C4-2B (cell line): ENCODE measurements around the gene MTR.

ENCODE experiments used
- H3K27ac ChIP-seq: fragments of 450-650 bp; 2 replicates; pipeline ENCODE4 v1.5.1; 2017
- CTCF ChIP-seq: fragments of 450-650 bp; conservative IDR thresholded peaks from 2 replicates; pipeline ENCODE4 v1.5.1; 2017; ENCODE audit warnings: mild to moderate bottlenecking
- ZFX ChIP-seq: fragments of 450-650 bp; IDR thresholded peaks from 2 replicates; pipeline ENCODE4 v1.6.1; 2017

MTR gene

DNA sequence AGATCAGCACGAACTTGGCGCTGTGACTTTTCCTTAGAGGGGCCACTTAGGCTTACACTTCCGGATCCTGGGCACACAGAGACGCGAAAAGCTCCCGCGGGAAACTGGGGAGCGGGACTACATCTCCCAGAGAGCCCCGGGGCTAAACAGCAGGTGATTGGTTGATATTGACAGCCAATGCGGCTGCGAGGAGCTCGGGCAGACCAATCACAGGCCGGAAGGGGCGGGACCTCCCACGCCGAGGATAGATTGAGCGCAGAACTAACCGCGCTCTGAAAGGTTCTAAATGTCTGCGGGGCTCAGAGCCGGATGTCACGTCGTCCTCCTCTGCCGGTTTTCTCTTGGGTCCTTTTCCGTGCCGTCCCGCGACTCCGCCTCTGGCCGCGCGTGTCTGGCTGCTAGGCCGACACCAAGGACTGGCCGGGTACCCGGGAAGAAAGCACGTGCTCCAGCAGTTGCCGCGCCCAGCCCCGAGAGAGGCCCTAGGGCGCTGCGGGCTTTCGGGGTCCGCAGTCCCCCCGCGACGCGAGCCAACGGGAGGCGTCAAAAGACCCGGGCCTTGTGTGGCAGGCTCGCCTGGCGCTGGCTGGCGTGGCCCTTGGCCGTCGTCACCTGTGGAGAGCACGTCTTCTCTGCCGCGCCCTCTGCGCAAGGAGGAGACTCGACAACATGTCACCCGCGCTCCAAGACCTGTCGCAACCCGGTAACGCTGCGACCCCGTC lies at the start of gene MTR:
TSS of gene MTR (plus strand) at position 258 of the 722 bp plus-strand sequence. CDS start at position 670, 412 bp downstream.
- peak within 1 kb of the TSS; percentile 96 for H3K27ac ChIP-seq
- TF ChIP-seq CTCF (no peak), ZFX (peak; percentile 86)

DNA sequence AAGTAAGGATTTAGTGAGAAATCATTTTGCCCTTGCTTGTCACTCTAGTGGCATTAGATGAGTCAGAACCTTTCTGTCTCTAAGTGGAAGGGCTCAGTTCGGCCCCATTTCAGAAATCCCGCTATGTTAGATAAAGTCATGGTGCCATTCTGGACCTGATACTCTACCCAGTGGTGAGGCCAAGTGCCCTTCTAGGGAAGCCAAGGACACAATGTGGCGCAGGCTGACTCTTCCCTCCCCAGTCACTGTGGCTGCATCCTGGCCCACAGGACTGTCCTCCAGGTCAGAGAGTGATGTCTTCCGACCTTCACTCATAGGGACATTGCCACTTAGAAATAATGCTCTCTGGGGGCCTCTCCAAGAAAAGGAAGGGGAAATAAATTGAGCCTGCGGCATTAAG lies 48.3 kb upstream of the MTR start:
- TF ChIP-seq CTCF = no peak
- no peak for TF ChIP-seq ZFX
- no peak overlapping the region for H3K27ac ChIP-seq

- TF ChIP-seq ZFX = no peak
- TF ChIP-seq CTCF = no peak
- no peak overlapping the region for H3K27ac ChIP-seq
Measured at GRCh38 chr1:236747311-236747985, 47.6 kb upstream of the MTR start.

- no peak for TF ChIP-seq ZFX
- peak; percentile 49 for TF ChIP-seq CTCF
- no peak overlapping the region for H3K27ac ChIP-seq
Measured at GRCh38 chr1:236748268-236748870, 46.7 kb upstream of the MTR start.

DNA sequence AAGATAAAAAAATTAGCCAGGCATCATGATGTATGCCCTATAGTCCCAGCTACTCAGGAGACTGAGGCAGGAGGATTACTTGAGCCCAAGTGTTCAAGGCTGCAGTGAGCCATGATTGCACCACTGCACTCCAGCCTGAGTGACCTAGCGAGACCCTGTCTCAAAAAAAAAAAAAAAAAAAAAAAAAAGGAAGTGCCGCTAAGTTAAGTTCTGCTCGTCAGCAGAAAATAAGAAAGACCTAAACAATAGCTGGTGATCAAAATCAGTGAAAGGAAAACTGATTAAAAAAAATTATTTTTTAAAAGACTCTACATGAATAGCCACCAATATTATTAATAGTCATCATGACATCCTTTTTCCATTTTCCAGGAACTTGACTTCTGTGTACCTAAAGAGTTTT lies 44.2 kb upstream of the MTR start:
- TF ChIP-seq CTCF (no peak), ZFX (no peak)
- H3K27ac ChIP-seq = no peak overlapping the region

DNA sequence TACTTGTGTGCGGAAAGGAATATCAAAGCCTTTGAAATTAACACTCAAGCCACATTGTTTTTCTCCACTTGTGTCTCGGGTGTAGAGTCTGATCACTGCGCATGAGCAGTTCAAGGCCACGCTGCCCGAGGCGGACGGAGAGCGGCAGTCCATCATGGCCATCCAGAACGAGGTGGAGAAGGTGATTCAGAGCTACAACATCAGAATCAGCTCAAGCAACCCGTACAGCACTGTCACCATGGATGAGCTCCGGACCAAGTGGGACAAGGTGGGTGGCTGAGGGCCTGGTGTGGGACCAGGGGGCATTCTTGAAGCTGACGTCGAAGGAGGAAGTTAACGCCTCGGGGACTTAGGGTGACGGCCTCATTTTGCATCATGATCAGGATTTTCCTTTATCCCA lies 43.7 kb upstream of the MTR start:
- H3K27ac ChIP-seq = no peak overlapping the region
- TF ChIP-seq ZFX (no peak), CTCF (no peak)

- H3K27ac ChIP-seq = no peak overlapping the region
- no peak for TF ChIP-seq CTCF
- TF ChIP-seq ZFX = no peak
Measured at GRCh38 chr1:236751935-236752334, 43.2 kb upstream of the MTR start.
